Neural progenitor cell (in vitro differentiated cells): ENCODE measurements around the gene TMEM179. TPM values are rescaled to one million over a fixed set of nuclear protein-coding genes. Genes with fewer than 3 reads are reported as not detected.

Experiments
- DNase-seq: peaks from one replicate; pipeline ENCODE4 v3.0.0-alpha.2; 2016; ENCODE audit warnings: low spot score
- H2AFZ ChIP-seq: fragments of 200-600 bp; sonication (generic); replicated peaks from 2 replicates; pipeline ENCODE4 v1.6.1; 2016; ENCODE audit warnings: antibody characterized with exemption
- H3F3A ChIP-seq: fragments of 200-600 bp; sonication (generic); 2 replicates; pipeline ENCODE4 v1.6.1; 2016; ENCODE audit warnings: antibody characterized with exemption, low read depth
- H3K27ac ChIP-seq: fragments of 200-600 bp; sonication (generic); 2 replicates; pipeline ENCODE4 v1.5.1; 2016; ENCODE audit warnings: mild to moderate bottlenecking
- H3K27me3 ChIP-seq: fragments of 200-600 bp; sonication (generic); 2 replicates; pipeline ENCODE4 v1.6.1; 2016; ENCODE audit warnings: mild to moderate bottlenecking, moderate library complexity
- H3K36me3 ChIP-seq: fragments of 200-600 bp; sonication (generic); 2 replicates; pipeline ENCODE4 v1.5.1; 2016
- H3K4me1 ChIP-seq: fragments of 200-600 bp; sonication (generic); 2 replicates; pipeline ENCODE4 v1.6.1; 2016; ENCODE audit warnings: mixed run types
- H3K4me2 ChIP-seq: fragments of 200-600 bp; sonication (generic); 2 replicates; pipeline ENCODE4 v1.6.1; 2016
- H3K4me3 ChIP-seq: fragments of 200-600 bp; sonication (generic); 2 replicates; pipeline ENCODE4 v1.5.1; 2016
- H3K79me2 ChIP-seq: fragments of 200-600 bp; sonication (generic); 2 replicates; pipeline ENCODE4 v1.6.1; 2016; ENCODE audit warnings: low read depth
- H3K9ac ChIP-seq: fragments of 200-600 bp; sonication (generic); 2 replicates; pipeline ENCODE4 v1.6.1; 2016
- H3K9me3 ChIP-seq: fragments of 200-600 bp; sonication (generic); 2 replicates; pipeline ENCODE4 v1.5.1; 2016; ENCODE audit warnings: low read depth
- H4K20me1 ChIP-seq: fragments of 200-600 bp; sonication (generic); 2 replicates; pipeline ENCODE4 v1.6.1; 2016; ENCODE audit warnings: low read depth
- H3K27ac Mint-ChIP-seq: 3 replicates; pipeline ENCODE4 v1.8.0; 2021; ENCODE audit warnings: mixed read lengths
- H3K27me3 Mint-ChIP-seq: 2 replicates; pipeline ENCODE4 v1.8.0; 2022; ENCODE audit warnings: low read depth, mild to moderate bottlenecking, inconsistent platforms, moderate library complexity, mixed read lengths; ENCODE audit not compliant: insufficient read depth
- H3K36me3 Mint-ChIP-seq: 3 replicates; pipeline ENCODE4 v1.8.0; 2021; ENCODE audit warnings: mixed read lengths
- H3K4me1 Mint-ChIP-seq: 3 replicates; pipeline ENCODE4 v1.8.0; 2021; ENCODE audit warnings: mixed read lengths
- H3K4me3 Mint-ChIP-seq: 3 replicates; pipeline ENCODE4 v1.8.0; 2021; ENCODE audit warnings: mild to moderate bottlenecking, moderate library complexity, mixed read lengths
- H3K9me3 Mint-ChIP-seq: 3 replicates; pipeline ENCODE4 v1.8.0; 2020; ENCODE audit warnings: mixed read lengths
- EZH2 ChIP-seq: fragments of 200-600 bp; sonication (generic); IDR thresholded peaks from 2 replicates; pipeline ENCODE4 v1.6.1; 2017; ENCODE audit warnings: antibody characterized with exemption, mild to moderate bottlenecking, moderate library complexity
- EZH2phosphoT487 ChIP-seq: fragments of 200-600 bp; sonication (generic); IDR thresholded peaks from 2 replicates; pipeline ENCODE4 v1.6.1; 2017; ENCODE audit warnings: antibody characterized with exemption
- total RNA-seq: library from RNA; depleted of rRNA; stranded (reverse); fragments of >200 nt; gene quantifications from 2 replicates; pipeline ENCODE4 v1.2.3, GENCODE V29; 2015; ENCODE audit warnings: low replicate concordance
- TF ChIP-seq, protein P1 (sequence below): fragments of 200-600 bp; sonication (generic); IDR thresholded peaks from 2 replicates; pipeline ENCODE4 v1.5.1; 2017; ENCODE audit warnings: antibody characterized with exemption, mild to moderate bottlenecking

The TMEM179 gene
- total RNA-seq, 1 donor from 2014 or later: 0.77 TPM

DNA sequence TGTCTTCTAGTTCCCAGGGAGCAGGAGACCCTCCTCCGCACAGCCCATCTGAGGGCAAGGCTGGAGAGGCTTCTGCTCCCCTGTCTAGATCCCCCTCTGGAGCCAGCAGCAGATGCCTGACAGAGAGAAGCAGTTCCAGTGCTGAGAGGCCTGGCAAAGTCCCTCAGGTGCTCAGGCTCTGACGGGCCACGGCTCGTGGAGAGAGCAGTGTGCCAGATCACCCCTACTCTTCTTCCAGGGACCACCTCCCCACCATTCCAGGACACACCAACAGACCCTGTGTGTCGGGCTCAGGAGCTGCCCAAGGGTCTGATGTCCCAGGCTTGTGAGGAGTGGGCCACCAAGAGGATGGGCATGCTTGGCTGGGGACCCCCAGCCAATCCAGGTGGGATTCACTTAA, 47.5 kb downstream of the TMEM179 start:
- Mint-ChIP-seq H3K27ac (no peak overlapping the region), H3K27me3 (peaks cover 9% of the 10 kb centered on the region), H3K36me3 (no peaks in the 10 kb centered on the region), H3K4me1 (peaks cover 14% of the 10 kb centered on the region), H3K4me3 (no peak overlapping the region), H3K9me3 (peaks cover 2% of the 10 kb centered on the region)
- TF ChIP-seq EZH2 (no peak), EZH2phosphoT487 (no peak)
- TF ChIP-seq, protein P1, sequence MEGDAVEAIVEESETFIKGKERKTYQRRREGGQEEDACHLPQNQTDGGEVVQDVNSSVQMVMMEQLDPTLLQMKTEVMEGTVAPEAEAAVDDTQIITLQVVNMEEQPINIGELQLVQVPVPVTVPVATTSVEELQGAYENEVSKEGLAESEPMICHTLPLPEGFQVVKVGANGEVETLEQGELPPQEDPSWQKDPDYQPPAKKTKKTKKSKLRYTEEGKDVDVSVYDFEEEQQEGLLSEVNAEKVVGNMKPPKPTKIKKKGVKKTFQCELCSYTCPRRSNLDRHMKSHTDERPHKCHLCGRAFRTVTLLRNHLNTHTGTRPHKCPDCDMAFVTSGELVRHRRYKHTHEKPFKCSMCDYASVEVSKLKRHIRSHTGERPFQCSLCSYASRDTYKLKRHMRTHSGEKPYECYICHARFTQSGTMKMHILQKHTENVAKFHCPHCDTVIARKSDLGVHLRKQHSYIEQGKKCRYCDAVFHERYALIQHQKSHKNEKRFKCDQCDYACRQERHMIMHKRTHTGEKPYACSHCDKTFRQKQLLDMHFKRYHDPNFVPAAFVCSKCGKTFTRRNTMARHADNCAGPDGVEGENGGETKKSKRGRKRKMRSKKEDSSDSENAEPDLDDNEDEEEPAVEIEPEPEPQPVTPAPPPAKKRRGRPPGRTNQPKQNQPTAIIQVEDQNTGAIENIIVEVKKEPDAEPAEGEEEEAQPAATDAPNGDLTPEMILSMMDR: no peak
- Histone ChIP-seq H3K27ac (no peak overlapping the region), H3K9ac (no peak overlapping the region), H3K27me3 (no peaks in the 10 kb centered on the region), H3K4me1 (no peaks in the 10 kb centered on the region), H2AFZ (no peak overlapping the region), H3K36me3 (no peaks in the 10 kb centered on the region), H4K20me1 (no peaks in the 10 kb centered on the region), H3F3A (no peaks in the 10 kb centered on the region), H3K4me3 (no peak overlapping the region), H3K9me3 (no peaks in the 10 kb centered on the region), H3K4me2 (no peak overlapping the region), H3K79me2 (no peaks in the 10 kb centered on the region)
- DNase-seq: no peak

DNA sequence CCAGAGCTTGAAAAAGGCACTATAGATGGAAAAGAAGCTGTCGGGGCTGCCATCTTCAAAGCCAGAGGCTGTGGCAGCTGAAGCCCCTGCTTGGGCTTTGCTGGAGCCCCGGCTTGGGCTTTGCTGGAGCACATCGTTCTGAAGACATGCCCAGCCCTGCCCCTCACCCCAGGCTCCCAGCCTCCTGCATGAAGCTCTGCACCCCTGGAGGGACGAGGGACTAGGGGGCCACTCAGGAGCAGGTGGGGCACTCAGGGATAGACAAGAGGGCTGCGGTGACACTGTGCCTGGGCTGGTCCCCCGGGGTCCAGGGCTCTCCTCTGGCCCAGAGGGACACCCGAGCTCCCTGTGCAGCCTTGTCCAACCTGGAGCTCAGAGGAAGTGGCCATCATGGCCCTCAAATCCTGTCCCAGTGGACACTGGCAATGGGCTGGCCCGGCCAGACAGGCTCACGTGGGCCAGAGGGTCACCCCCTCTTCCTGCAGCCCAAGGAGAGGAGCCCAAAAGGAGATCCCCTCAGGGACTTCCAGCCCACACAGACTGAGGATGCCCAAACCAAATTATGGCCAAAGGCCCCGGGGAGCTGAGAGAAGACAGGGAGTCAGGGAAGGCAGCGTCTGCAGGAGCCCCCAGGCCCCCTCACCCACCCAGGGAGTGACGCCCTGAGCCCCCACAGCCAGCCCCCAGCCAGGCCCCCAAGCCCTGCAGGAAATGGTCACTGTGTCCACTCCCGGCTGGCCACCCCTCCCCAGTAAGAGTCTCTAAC, 48.1 kb downstream of the TMEM179 start:
- Histone ChIP-seq H3K9ac (no peak overlapping the region), H3K79me2 (no peaks in the 10 kb centered on the region), H3F3A (no peaks in the 10 kb centered on the region), H3K9me3 (no peaks in the 10 kb centered on the region), H3K27me3 (no peaks in the 10 kb centered on the region), H2AFZ (no peak overlapping the region), H3K27ac (no peak overlapping the region), H4K20me1 (no peaks in the 10 kb centered on the region), H3K36me3 (no peaks in the 10 kb centered on the region), H3K4me3 (no peak overlapping the region), H3K4me2 (no peak overlapping the region), H3K4me1 (no peaks in the 10 kb centered on the region)
- H3K9me3 Mint-ChIP-seq: peaks cover 2% of the 10 kb centered on the region
- H3K4me1 Mint-ChIP-seq: peaks cover 11% of the 10 kb centered on the region
- H3K27me3 Mint-ChIP-seq: peaks cover 9% of the 10 kb centered on the region
- H3K36me3 Mint-ChIP-seq: no peaks in the 10 kb centered on the region
- H3K4me3 Mint-ChIP-seq: no peak overlapping the region
- no peak for DNase-seq
- TF ChIP-seq, protein P1: no peak
- no peak for TF ChIP-seq EZH2phosphoT487
- H3K27ac Mint-ChIP-seq: no peak overlapping the region

DNA sequence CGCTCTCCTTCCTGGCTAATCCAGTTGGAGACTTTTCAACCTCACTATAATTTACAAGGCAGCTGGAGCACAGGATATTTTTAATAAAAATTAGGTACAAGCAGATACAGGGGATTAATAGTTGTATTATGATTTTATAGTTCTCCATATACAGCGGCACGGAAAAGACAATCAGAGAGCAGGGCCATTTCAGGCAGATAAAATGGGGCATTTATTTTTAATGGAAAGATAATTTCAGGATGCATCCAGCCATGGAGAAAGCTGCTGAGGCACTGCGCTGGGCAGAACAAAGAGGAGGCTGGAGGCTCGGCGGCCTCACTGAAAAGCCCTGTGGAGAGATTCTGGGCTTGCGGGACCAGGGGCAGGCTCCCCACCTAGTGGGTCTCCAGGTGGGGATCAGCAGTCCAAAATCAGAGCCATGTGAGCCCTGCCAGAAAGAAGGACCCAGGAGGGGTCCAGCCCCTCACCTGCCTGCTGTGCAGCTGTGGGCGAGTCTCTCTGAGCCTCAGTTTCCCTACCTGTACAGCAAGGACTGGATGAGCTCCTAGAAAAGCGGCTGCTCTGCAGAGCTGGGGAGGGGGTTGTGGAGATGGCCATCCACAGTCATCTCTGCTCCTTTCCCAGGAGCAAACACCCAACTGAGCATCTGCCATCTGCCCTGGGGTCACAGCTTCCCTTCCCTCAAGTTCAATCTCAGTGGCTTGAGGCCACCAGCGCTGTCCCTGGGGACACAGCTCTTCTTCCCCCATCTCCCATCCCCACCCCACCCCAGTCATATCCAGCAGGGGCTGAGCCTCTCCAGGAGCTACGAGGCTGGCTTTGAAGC, 48.9 kb downstream of the TMEM179 start:
- Histone ChIP-seq H3K9me3 (no peaks in the 10 kb centered on the region), H3F3A (no peaks in the 10 kb centered on the region), H2AFZ (no peak overlapping the region), H3K79me2 (no peaks in the 10 kb centered on the region), H4K20me1 (no peaks in the 10 kb centered on the region), H3K27ac (no peak overlapping the region), H3K27me3 (no peaks in the 10 kb centered on the region), H3K4me1 (no peaks in the 10 kb centered on the region), H3K4me2 (no peak overlapping the region), H3K4me3 (no peak overlapping the region), H3K9ac (no peak overlapping the region), H3K36me3 (no peaks in the 10 kb centered on the region)
- no peak for DNase-seq
- Mint-ChIP-seq H3K4me3 (no peak overlapping the region), H3K27ac (no peak overlapping the region), H3K9me3 (peaks cover 2% of the 10 kb centered on the region), H3K36me3 (no peaks in the 10 kb centered on the region), H3K27me3 (peaks cover 7% of the 10 kb centered on the region), H3K4me1 (peaks cover 11% of the 10 kb centered on the region)
- TF ChIP-seq EZH2 (no peak), EZH2phosphoT487 (no peak)
- TF ChIP-seq, protein P1: no peak
